Sigmoid colon (tissue), 7 donors: Measurements from ENCODE around the gene NOC4L. TPM values are rescaled to one million over a fixed set of nuclear protein-coding genes. Genes with fewer than 3 reads are reported as not detected.

Experiments
- DNase-seq: peaks from one replicate; pipeline ENCODE4 v3.0.0-alpha.2; 2019
- H3K27ac ChIP-seq, 4 donors: fragments of 200-600 bp; sonication (generic); one replicate each; pipeline ENCODE4 v1.5.1; 2016 to 2019; ENCODE audit warnings: mild to moderate bottlenecking in 1 of 4
- H3K27me3 ChIP-seq, 3 donors: fragments of 200-600 bp; sonication (generic); one replicate each; pipeline ENCODE4 v1.5.1; 2019; ENCODE audit warnings: mild to moderate bottlenecking in 1 of 3
- H3K36me3 ChIP-seq, 4 donors: fragments of 200-600 bp; sonication (generic); one replicate each; pipeline ENCODE4 v1.5.1; 2016 to 2019
- H3K4me1 ChIP-seq, 4 donors: fragments of 200-600 bp; sonication (generic); one replicate each; pipeline ENCODE4 v1.5.1; 2017 to 2019
- H3K4me3 ChIP-seq, 4 donors: fragments of 200-600 bp; sonication (generic); one replicate each; pipeline ENCODE4 v1.5.1; 2017 to 2019; ENCODE audit warnings: mild to moderate bottlenecking in 2 of 4, moderate library complexity in 1 of 4
- H3K9me3 ChIP-seq, 4 donors: fragments of 200-600 bp in 3 of 4; sonication (generic) in 3 of 4; one replicate each; pipeline versions ENCODE4 v1.5.1 to v1.6.1; 2013 to 2019
- CTCF ChIP-seq, 4 experiments: fragments of 450-650 bp in 3 of 4; fragments of 200-600 bp in 1 of 4; IDR thresholded peaks; one replicate each; pipeline ENCODE4 v1.5.1; 2016 to 2019; ENCODE audit warnings: antibody characterized with exemption in 4 of 4, mild to moderate bottlenecking in 3 of 4, moderate library complexity in 2 of 4
- EP300 ChIP-seq, 4 donors: sonication (generic); formaldehyde crosslinking; IDR thresholded peaks; one replicate each; pipeline ENCODE4 v1.6.1; 2017; ENCODE audit warnings: antibody characterized with exemption in 4 of 4
- POLR2A ChIP-seq, 2 donors: fragments of 450-650 bp; IDR thresholded peaks; one replicate each; pipeline ENCODE4 v1.6.1; 2016; ENCODE audit warnings: antibody characterized with exemption in 2 of 2, mild to moderate bottlenecking in 2 of 2, moderate library complexity in 2 of 2
- POLR2AphosphoS5 ChIP-seq, 4 donors: sonication (generic); formaldehyde crosslinking; IDR thresholded peaks; one replicate each; pipeline ENCODE4 v1.6.1; 2017; ENCODE audit warnings: antibody characterized with exemption in 4 of 4
- WGBS, 2 donors: extraction: QIAGEN DNeasy Blood & Tissue Kit; methylation state at CpG; one replicate each; pipeline ENCODE4 v1.1.7; 2013; 5-methylcytosine and 5-hydroxymethylcytosine counted together
- intact Hi-C: fragments of 100-400 bp; cut with DNase I; formaldehyde crosslinking; loops from one replicate; pipeline ENCODE4 v1.15.1; 2023
- polyA plus RNA-seq, 3 donors: library from polyadenylated mRNA; stranded (reverse); fragments of 200-250 nt; gene quantifications; one replicate each; pipeline ENCODE4 v1.2.3, GENCODE V29; 2013
- total RNA-seq, 4 donors: library from RNA; depleted of rRNA; stranded (reverse); fragments of >200 nt; gene quantifications; one replicate each; pipeline ENCODE4 v1.1.0, GENCODE V29; 2016
- donor health status: healthy with polysubstance abuse.
- donor health status: Bipolar disorder and iron deficiency.
- donor health status: healthy.

NOC4L gene
- total and polyA plus RNA-seq, 7 donors = 5.4 to 34.9 (median 9.4) TPM

- peaks cover 0 to 11% (median 4%) of the 10 kb centered on the region in 4 donors for H3K4me1 ChIP-seq
- intact Hi-C loops = loop anchor here (10.0 kb wide), 3 partner anchors 46 to 256 kb away; no protein-coding TSS in a partner anchor
Observed at GRCh38 chr12:132158677-132159554, 14.7 kb downstream of the NOC4L start.

GRCh38 chr12:132159555-132160003 lies 15.3 kb downstream of the NOC4L start:
- intact Hi-C loops = loop anchor here (10.0 kb wide), 3 partner anchors 45 to 255 kb away; no protein-coding TSS in a partner anchor
- Histone ChIP-seq H3K9me3 (no peaks in the 10 kb centered on the region), H3K36me3 (peaks cover 0 to 19% (median 0%) of the 10 kb centered on the region in 4 donors), H3K27me3 (peaks cover 0 to 20% (median 10%) of the 10 kb centered on the region in 3 donors), H3K27ac (no peak overlapping the region), H3K4me1 (peaks cover 0 to 4% (median 0%) of the 10 kb centered on the region in 4 donors), H3K4me3 (no peak overlapping the region)
- TF ChIP-seq POLR2A (IDR thresholded peaks at IDR 0.05) = no peak
- TF ChIP-seq EP300 (IDR thresholded peaks at IDR 0.05) = no peak
- no peak for TF ChIP-seq CTCF (IDR thresholded peaks at IDR 0.05)
- TF ChIP-seq POLR2AphosphoS5 (IDR thresholded peaks at IDR 0.05) = no peak
- no peak for DNase-seq
- WGBS, 2 donors = 63 to 83% methylated on average over 14 of the region's 14 CpGs

More at GRCh38 chr12:132158677-132159554, 14.7 kb downstream of the NOC4L start:
- Histone ChIP-seq H3K27ac (no peak overlapping the region), H3K27me3 (peaks cover 0 to 13% (median 10%) of the 10 kb centered on the region in 3 donors), H3K36me3 (peaks cover 0 to 19% (median 0%) of the 10 kb centered on the region in 4 donors), H3K9me3 (no peaks in the 10 kb centered on the region), H3K4me3 (no peak overlapping the region)
- no peak for TF ChIP-seq POLR2A (IDR thresholded peaks at IDR 0.05)
- DNase-seq = no peak
- 90 to 91% methylated on average over 37 of the region's 37 CpGs for WGBS, 2 donors

GRCh38 chr12:132160016-132160415 lies 15.8 kb downstream of the NOC4L start:
- Histone ChIP-seq H3K4me1 (peaks cover 0 to 4% (median 0%) of the 10 kb centered on the region in 4 donors), H3K27me3 (peaks cover 0 to 20% (median 10%) of the 10 kb centered on the region in 3 donors), H3K36me3 (peaks cover 0 to 19% (median 0%) of the 10 kb centered on the region in 4 donors), H3K9me3 (no peaks in the 10 kb centered on the region), H3K4me3 (no peak overlapping the region), H3K27ac (no peak overlapping the region)
- WGBS, 2 donors = 81 to 86% methylated on average over 16 of the region's 16 CpGs
- TF ChIP-seq POLR2A (IDR thresholded peaks at IDR 0.05) = no peak
- TF ChIP-seq CTCF (IDR thresholded peaks at IDR 0.05) = no peak
- TF ChIP-seq EP300 (IDR thresholded peaks at IDR 0.05) = no peak
- no peak for TF ChIP-seq POLR2AphosphoS5 (IDR thresholded peaks at IDR 0.05)
- intact Hi-C loops = no loop called here
- no peak for DNase-seq

- TF ChIP-seq POLR2AphosphoS5 (IDR thresholded peaks at IDR 0.05) (no peak), EP300 (IDR thresholded peaks at IDR 0.05) (no peak), POLR2A (IDR thresholded peaks at IDR 0.05) (no peak), CTCF (IDR thresholded peaks at IDR 0.05) (no peak)
- intact Hi-C loops = no loop called here
- WGBS, 2 donors = 88% methylated on average over 15 of the region's 15 CpGs
Observed at GRCh38 chr12:132160601-132161035, 16.4 kb downstream of the NOC4L start.

More at GRCh38 chr12:132160601-132161035, 16.4 kb downstream of the NOC4L start:
- no peaks in the 10 kb centered on the region for H3K9me3 ChIP-seq
- peaks cover 0 to 20% (median 10%) of the 10 kb centered on the region in 3 donors for H3K27me3 ChIP-seq
- peaks cover 0 to 4% (median 0%) of the 10 kb centered on the region in 4 donors for H3K4me1 ChIP-seq
- no peak overlapping the region for H3K27ac ChIP-seq
- H3K4me3 ChIP-seq = no peak overlapping the region
- peaks cover 0 to 19% (median 0%) of the 10 kb centered on the region in 4 donors for H3K36me3 ChIP-seq
- DNase-seq = no peak
